ENCODE results near the gene LY9. TPM values are rescaled to one million over a fixed set of nuclear protein-coding genes. Genes with fewer than 3 reads are reported as not detected.

The LY9 gene
- total and polyA plus RNA-seq, 9 of the 15 experiments (the other 6 are each of a cell fraction or from before 2014, with no cell fraction given): not detected

- TF ChIP-seq TEAD4 (IDR thresholded peaks at IDR 0.05; ENCODE audit: low read length): no peak
- no peak for TF ChIP-seq TEAD4 (CRISPR knock-in tag; IDR thresholded peaks at IDR 0.05; ENCODE audit: borderline replicate concordance)
- TF ChIP-seq ETV6 (IDR thresholded peaks at IDR 0.05; ENCODE audit: borderline replicate concordance in 1 of 2, low read depth in 2 of 2, low read length in 1 of 2): no peak
- TF ChIP-seq ETV6 (CRISPR knock-in tag; IDR thresholded peaks at IDR 0.05; ENCODE audit: borderline replicate concordance): no peak
- TF ChIP-seq MCM5 (IDR thresholded peaks at IDR 0.05; ENCODE audit: low read depth): no peak
- no peak for TF ChIP-seq ELF1 (tag; IDR thresholded peaks at IDR 0.05)
- TF ChIP-seq RUNX1 (IDR thresholded peaks at IDR 0.05; ENCODE audit: low read depth): no peak
- TF ChIP-seq E2F6 (IDR thresholded peaks at IDR 0.05; ENCODE audit: borderline replicate concordance in 1 of 2, extremely low read depth in 1 of 2, insufficient read depth in 1 of 2, insufficient read length in 1 of 2, low read depth in 1 of 2, low read length in 1 of 2, poor library complexity in 1 of 2, severe bottlenecking in 1 of 2): no peak
Observed at GRCh38 chr1:160813215-160813614, 17.2 kb downstream of the LY9 start (continued).

- FAIRE-seq: no peak
- POLR2A ChIA-PET: interaction anchor here (0.5 to 1.0 kb wide), 3 partner anchors 12 to 506 kb away, joined by 3 read pairs; no protein-coding TSS in a partner anchor
Observed at GRCh38 chr1:160814316-160814715, 18.3 kb downstream of the LY9 start.

More at GRCh38 chr1:160814316-160814715, 18.3 kb downstream of the LY9 start:
- H3K4me1 ChIP-seq (replicated peaks in 1 of 2; ENCODE audit: control insufficient read depth in 2 of 2, insufficient read depth in 2 of 2, low read length in 2 of 2): peaks cover 3% of the 10 kb centered on the region in 2 experiments; a peak in 2 of 5 replicates
- in situ Hi-C loops (cut with MboI) (no loop called here), intact Hi-C loops (cut with micrococcal nuclease) (no loop called here)
- no peak for TF ChIP-seq NKRF (IDR thresholded peaks at IDR 0.05; ENCODE audit: borderline replicate concordance)
- H4K20me1 ChIP-seq (replicated peaks; ENCODE audit: control insufficient read depth, insufficient read depth, low read length): no peaks in the 10 kb centered on the region
- no peak overlapping the region for H3K4me2 ChIP-seq (ENCODE audit: insufficient read depth, low read length)
- H3K9ac ChIP-seq (ENCODE audit: insufficient read depth in 1 of 2, low read depth in 2 of 2, low read length in 2 of 2): no peak overlapping the region
- H3K36me3 ChIP-seq (ENCODE audit: control insufficient read depth, insufficient read depth, low read length): no peaks in the 10 kb centered on the region
- ATAC-seq (no peak), DNase-seq (ENCODE audit: extremely low read depth in 1 of 4, low spot score in 3 of 4) (no peak)
- no peaks in the 10 kb centered on the region for H3K9me1 ChIP-seq (ENCODE audit: control insufficient read depth, insufficient read depth, low read length)
- no TSS peak for BruUV-seq (replicated peaks)
- H3K79me2 ChIP-seq (ENCODE audit: control insufficient read depth, insufficient read depth, low read length): no peaks in the 10 kb centered on the region
- H3K4me3 ChIP-seq: no peak overlapping the region
- CTCF ChIA-PET (ENCODE audit: low intra/inter-chr PET ratio): interaction anchor here (0.5 kb wide), 1 partner anchor 137 kb away, joined by 4 read pairs; no protein-coding TSS in a partner anchor
- no peak overlapping the region for H2AFZ ChIP-seq (ENCODE audit: low read depth, low read length)
- H3K27ac ChIP-seq (ENCODE audit: extremely low read depth, low read depth, low read length): no peak overlapping the region
- no peaks in the 10 kb centered on the region for H3K9me3 ChIP-seq (replicated peaks; ENCODE audit: control insufficient read depth, insufficient read depth, low read depth, low read length)
- 3% methylated on average over 6 of the region's 6 CpGs for WGBS (ENCODE audit: insufficient coverage, low coverage, missing lambda C conversion rate)
- H3K27me3 ChIP-seq (ENCODE audit: control insufficient read depth in 2 of 2, insufficient read depth in 2 of 2, low read length in 2 of 2): peaks cover 26 to 46% of the 10 kb centered on the region in 2 experiments

All from K562 (cell line).